GOT3 (cell line): ENCODE measurements around the gene SYF2.
"Not testable (repeated sequence)": the region's sequence is repeated elsewhere in the genome, so short reads cannot be mapped to it uniquely, and the experiment has no call there.

ENCODE experiments used
- DNase-seq: peaks from one replicate; lab custom pipeline; 2025; ENCODE audit warnings: mixed read lengths; lab: John Stamatoyannopoulos, UW

Gene SYF2

DNA sequence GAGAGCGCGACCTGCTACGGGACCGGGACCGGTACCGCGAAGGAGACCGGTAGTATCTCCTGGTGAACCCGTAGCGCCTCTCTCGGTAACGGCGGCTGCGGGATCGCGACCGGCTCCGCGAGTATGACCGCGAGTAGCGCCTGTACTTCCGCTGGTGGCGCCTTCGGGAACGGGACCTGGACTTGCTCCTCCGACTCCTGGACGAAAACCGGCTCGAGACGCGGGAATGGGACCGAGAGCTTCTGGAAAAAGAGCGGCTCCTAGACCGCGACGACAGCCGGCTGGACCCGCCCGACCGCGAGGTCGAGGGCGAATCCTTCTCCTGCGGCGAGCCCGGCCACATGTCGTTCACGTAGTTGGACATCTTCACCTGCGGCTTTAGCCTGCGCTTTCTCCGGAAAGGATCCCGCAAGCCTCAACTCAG is 14.3 kb upstream of the SYF2 start:
- no peak for DNase-seq

DNA sequence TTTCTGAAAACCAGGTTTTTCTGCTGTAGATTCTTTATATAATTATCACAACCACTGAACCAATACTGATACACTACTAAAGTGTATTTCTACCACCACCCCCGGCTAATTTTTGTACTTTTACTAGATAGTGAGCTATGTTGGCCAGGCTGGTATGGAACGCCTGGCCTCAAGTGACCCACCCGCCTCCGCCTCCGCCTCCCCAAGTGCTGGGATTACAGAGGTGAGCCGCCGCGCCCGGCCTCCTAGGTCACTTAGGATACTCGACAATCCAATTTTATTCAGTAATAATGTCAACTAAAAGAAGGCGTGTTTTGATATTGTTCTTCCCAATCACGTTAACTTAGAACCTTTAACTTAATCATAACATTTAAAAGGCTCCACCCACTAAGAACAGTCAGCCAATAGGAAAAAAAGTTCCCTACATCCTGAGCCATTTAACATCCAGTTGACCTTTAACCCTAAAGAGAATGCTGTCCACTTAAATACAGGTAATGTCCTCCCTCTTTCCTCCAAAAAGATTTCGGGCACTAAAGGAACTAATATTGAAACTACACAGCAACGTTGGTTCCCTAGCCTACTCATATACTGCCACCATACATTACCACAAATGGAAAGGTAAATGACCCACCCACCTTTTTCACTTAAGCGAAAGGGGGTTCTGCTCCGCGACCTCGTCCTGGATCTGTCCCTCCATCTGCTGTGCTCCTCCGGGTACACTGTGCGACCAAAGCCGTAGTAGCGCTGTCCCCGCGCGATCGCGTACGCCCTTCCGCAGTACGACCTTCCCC is 13.7 kb upstream of the SYF2 start:
- no peak for DNase-seq

- DNase-seq: no peak
Observed at GRCh38 chr1:25245393-25245792, 13.1 kb upstream of the SYF2 start.

DNA sequence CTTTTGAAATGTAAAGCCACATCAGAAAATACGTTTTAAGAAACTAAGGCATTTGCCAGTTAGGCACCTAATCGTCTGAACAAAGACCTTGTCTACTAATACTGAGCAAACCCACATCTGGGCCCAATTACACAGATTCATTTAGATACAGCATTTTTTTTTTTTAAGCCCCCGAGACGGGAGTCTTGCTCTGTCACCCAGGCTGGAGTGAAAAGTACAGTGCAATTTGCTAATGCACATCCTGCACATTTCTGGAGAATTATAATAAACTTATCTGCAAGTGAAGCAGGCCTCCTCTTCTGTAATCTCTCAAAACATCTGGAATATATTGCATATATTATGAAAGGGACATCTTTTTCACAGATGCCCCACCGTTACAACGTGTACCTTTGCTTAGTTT is 11.6 kb upstream of the SYF2 start:
- no peak for DNase-seq

- DNase-seq: peak; percentile 67
Observed at GRCh38 chr1:25239681-25240541, 7.6 kb upstream of the SYF2 start.

GRCh38 chr1:25238046-25238445 is 5.7 kb upstream of the SYF2 start:
- no peak for DNase-seq

GRCh38 chr1:25236261-25236660 is 4.0 kb upstream of the SYF2 start:
- DNase-seq: not testable (repeated sequence)

- DNase-seq: not testable (repeated sequence)
Observed at GRCh38 chr1:25235411-25235810, 3.1 kb upstream of the SYF2 start.

- no peak for DNase-seq
Observed at GRCh38 chr1:25232866-25233784, 823 bp upstream of the SYF2 start.

- no peak for DNase-seq
Observed at GRCh38 chr1:25223471-25223870, 8.8 kb downstream of the SYF2 start.

DNA sequence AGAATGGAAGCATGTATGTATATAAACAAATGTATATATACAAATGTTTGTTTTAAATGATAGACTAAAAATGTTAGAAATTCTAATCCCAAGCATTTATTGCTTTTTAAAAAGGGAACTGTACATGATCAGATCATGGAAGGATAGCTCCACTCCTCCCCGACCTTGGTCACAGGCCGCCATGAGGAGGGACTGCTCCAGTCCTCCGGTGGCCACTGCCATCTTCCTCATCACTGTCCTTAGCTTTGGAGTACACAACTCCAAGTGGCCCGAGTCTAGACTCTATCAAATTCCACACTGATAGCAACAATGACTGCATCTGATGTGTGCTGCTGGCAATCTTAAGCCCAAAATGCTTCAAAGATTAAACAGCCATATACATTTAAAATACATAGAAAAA is 9.7 kb downstream of the SYF2 start:
- no peak for DNase-seq

DNA sequence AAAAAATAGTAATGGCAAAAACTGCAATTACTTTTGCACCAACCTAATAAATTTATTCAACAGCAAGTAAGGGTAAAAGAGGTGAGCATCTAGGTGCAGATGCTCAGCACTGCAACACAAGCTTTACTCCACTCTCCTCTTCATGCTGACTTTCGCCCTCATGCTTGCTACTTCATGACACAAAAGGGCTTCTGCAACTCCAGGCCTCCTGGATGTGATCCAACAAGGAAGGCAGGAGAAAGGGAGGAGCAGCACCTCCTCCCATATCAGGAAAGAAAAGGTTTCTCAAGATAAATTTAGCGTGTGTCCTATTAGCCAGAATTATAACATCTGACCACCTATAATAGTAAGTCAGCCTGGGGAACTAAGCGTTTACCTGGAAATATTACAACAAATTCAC is 11.6 kb downstream of the SYF2 start:
- no peak for DNase-seq

DNA sequence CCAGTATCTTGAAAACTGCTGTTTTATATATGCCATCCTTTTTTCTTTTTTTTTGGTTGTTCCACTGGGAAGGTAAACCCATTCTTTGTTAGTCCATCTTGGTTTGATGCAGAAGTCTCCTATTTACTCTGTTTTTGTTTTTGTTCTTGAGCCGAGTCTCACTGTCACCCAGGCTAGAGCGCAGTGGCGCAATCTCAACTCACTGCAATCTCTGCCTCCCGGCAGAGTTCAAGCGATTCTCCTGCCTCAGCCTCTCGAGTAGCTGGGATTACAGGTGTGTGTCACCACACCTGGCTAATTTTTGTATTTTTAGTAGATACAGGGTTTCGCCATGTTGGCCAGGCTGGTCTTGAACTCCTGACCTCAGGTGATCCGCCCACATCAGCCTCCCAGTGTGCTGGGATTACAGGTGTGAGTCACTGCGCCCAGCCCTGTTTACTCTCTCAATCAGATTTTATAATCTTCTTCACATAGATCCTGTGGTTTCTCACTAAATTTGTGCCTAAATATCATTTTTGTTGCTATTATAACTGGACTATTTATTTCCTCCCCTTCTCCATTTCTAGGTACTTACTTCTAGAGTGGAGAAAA is 12.5 kb downstream of the SYF2 start:
- no peak for DNase-seq

GRCh38 chr1:25217598-25218232 is 14.6 kb downstream of the SYF2 start:
- DNase-seq: no peak

GRCh38 chr1:25217015-25217414 is 15.3 kb downstream of the SYF2 start:
- no peak for DNase-seq

DNA sequence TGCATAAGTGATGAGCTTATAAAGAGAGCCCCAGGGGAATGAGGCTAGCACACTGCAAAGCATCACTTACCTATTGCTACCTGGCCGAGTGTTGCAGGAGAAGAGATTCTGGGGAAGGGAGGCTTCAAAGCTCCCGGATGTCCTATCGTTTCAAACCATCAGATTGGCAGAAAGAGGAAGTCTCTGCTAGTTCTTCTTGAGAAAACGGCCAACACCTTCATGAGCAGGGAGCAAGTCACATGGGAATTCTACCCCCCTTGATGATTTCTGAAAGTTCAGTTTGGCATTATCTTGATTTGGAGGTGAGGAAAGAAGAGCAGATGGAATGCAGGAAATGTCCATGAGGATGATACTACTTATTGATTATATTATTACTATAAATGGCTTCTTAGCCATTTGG is 16.2 kb downstream of the SYF2 start:
- no peak for DNase-seq

DNA sequence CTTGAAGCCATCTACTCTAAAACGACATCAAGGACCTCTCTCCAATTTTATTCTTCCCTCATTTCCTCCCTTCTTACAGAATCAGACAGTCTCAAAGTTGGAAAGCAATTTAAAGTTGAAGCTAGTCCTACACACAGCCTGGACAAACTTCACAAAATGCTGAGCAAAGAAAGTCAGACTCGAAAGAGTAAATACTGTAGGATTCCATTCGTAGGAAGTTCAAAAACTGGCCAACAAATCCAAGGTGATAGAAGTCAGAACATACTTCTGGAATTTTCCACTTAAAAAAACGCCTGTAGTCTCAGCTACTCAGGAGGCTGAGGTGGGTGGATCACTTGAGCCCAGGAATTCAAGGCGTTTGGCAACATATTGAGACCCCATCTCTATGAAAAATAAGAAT is 19.6 kb downstream of the SYF2 start:
- DNase-seq: no peak

DNA sequence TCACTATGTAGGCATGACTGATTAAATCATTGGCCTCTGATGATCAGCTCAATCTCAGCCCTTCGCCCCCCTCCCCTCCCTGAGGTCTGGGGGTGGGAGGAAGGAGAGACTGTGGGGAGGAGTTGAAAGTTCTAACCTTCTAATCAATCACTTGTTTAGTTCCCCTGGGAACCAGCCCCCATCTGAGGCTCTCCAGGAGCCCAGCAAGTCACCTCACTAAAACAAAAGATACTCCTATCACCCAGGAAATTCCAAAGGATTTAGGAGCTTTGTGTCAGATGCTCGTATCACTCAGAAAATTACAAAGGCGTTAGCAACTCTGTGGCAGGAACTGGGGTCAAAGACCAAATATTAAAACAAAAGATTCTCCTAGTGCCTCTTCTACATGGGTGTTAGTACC is 21.6 kb downstream of the SYF2 start:
- no peak for DNase-seq

DNA sequence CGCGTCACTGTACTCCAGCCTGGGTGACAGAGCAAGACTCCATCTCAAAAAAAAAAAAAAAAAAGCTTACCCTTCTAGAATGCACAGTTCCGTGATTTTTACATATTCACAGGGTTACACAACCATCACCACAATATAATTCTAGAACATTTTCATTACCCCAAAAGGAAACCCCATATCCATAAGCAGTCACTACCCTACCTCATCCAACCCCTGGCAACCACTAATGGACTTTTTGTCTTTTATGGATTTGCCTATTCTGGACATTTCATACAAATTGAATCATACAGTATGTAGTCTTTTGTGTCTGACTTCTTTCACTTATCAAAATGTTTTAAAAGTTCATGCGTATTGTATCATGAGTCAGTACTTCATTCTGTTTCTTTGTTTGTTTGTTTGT is 22.8 kb downstream of the SYF2 start:
- DNase-seq: no peak

DNA sequence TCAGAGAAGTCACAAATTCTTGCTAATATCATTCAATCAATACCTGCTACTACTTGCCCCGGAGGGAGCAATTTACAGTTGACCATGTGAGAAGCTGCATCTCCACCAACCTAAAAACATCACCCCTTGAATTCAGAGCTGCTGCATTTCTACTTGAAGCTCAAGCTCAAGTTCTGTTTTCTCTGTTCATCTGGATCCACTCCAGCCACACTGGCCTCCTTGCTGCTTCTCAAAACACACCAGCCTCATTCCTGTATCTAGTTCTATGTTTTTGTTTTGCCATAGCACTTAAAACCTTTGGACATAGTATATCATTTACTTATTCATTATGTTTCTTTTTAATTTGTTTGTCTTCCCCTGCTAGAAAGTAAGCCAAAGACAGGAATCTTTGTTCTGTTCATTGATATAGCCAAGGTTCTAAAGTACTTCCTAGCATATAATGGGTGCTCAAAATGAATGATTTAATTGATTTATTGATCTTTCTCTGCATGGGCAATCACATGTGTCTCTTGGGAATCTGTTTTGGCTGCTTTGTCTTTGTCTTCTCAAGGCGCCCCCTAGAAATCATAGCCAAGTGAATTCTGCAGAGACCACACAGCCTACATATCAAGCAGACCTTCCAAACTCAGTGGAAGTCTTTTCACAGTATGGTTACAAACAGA is 23.6 kb downstream of the SYF2 start:
- no peak for DNase-seq

GRCh38 chr1:25208092-25208491 is 24.2 kb downstream of the SYF2 start:
- no peak for DNase-seq
